Tibial nerve (tissue), 4 donors: ENCODE results near the gene SDK2. TPM values are rescaled to one million over a fixed set of nuclear protein-coding genes. Genes with fewer than 3 reads are reported as not detected.

Experiments used
- DNase-seq, 2 donors: peaks; one replicate each; pipeline ENCODE4 v3.0.0-alpha.2; 2019; ENCODE audit warnings: low spot score in 2 of 2
- H3K27ac ChIP-seq, 4 donors: fragments of 200-600 bp; sonication (generic) in 3 of 4; one replicate each; pipeline ENCODE4 v1.5.1; 2017 to 2019; ENCODE audit warnings: mild to moderate bottlenecking in 1 of 4
- H3K27me3 ChIP-seq, 2 donors: fragments of 200-600 bp; sonication (generic) in 1 of 2; one replicate each; pipeline versions ENCODE4 v1.5.1 to v1.6.0; 2017 to 2019
- H3K36me3 ChIP-seq, 3 donors: fragments of 200-600 bp; sonication (generic); one replicate each; pipeline ENCODE4 v1.5.1; 2018 to 2019
- H3K4me1 ChIP-seq, 4 donors: fragments of 200-600 bp; sonication (generic) in 3 of 4; one replicate each; pipeline ENCODE4 v1.5.1; 2017 to 2019
- H3K4me3 ChIP-seq, 4 donors: fragments of 200-600 bp; sonication (generic) in 3 of 4; one replicate each; pipeline ENCODE4 v1.5.1; 2017 to 2019; ENCODE audit warnings: mild to moderate bottlenecking in 1 of 4, moderate library complexity in 1 of 4
- H3K9me3 ChIP-seq, 4 donors: fragments of 200-600 bp; sonication (generic) in 3 of 4; one replicate each; pipeline ENCODE4 v1.5.1; 2017 to 2019
- EP300 ChIP-seq, 2 donors: sonication (generic); formaldehyde crosslinking; IDR thresholded peaks; one replicate each; pipeline ENCODE4 v1.6.1; 2017; ENCODE audit warnings: antibody characterized with exemption in 2 of 2, mild to moderate bottlenecking in 1 of 2
- POLR2A ChIP-seq, 2 donors: fragments of 450-650 bp; IDR thresholded peaks; one replicate each; pipeline ENCODE4 v1.6.1; 2017; ENCODE audit warnings: antibody characterized with exemption in 2 of 2, mild to moderate bottlenecking in 2 of 2, moderate library complexity in 2 of 2
- WGBS, 2 donors: methylation state at CpG; one replicate each; pipeline ENCODE4 v1.1.5; 2018; 5-methylcytosine and 5-hydroxymethylcytosine counted together
- total RNA-seq, 4 donors: library from RNA; depleted of rRNA; stranded (reverse); fragments of >200 nt; gene quantifications; one replicate each; pipeline ENCODE4 v1.1.0, GENCODE V29; 2016
- TF ChIP-seq, protein P1 (sequence below), 5 experiments: fragments of 200-600 bp in 3 of 5; fragments of 450-650 bp in 2 of 5; sonication (generic) in 3 of 5; IDR thresholded peaks; one replicate each; pipeline ENCODE4 v1.5.1; 2016 to 2019; ENCODE audit warnings: antibody characterized with exemption in 5 of 5, mild to moderate bottlenecking in 3 of 5, moderate library complexity in 2 of 5

The SDK2 gene
- total RNA-seq, 4 donors from 2014 or later: 3.1 to 6.3 (median 4.6) TPM

DNA sequence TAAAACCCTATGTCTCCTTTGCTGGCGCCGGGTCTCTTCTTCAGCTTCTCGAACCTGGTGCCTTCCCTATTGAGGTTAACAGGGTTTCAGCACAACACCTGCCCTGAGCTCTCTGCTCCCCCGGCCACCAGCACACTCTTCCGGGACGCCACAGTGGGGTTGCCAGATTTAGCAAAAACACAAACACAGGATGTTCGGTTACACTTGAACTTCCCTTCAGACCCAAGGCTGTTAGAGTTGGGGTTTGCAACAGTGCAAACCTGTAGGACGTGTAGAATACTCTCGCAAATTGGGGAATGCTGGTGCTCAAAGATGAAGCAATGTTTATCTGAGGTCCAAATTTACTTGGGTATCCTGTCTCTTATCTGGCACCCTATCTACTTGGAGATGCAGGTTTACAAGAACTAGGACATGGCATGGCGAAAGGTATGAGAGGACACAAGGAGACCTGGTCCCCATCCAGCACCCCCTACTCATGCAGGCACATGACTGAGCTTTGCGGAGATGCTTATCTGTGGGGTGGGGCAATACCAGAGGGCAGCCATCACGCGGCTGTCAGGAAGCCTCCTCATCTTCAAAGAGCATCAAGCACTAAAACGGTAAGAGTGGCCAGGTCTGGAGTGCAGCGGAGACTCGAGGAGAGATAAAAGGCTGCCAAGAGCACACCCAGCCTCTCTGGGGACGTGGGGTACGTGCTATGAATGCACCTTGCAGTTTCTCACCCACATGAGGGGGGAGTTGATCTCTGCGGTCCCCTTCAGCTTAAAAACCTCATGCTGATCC, 52.8 kb downstream of the SDK2 start:
- H3K4me3 ChIP-seq: peak overlapping the region in 1 of 4 donors; percentile 12
- DNase-seq: no peak
- WGBS, 2 donors: 70 to 73% methylated on average over 19 of the region's 19 CpGs
- H3K27me3 ChIP-seq: no peaks in the 10 kb centered on the region
- peaks cover 0 to 25% (median 9%) of the 10 kb centered on the region in 4 donors for H3K4me1 ChIP-seq
- no peaks in the 10 kb centered on the region for H3K9me3 ChIP-seq
- H3K36me3 ChIP-seq: no peaks in the 10 kb centered on the region
- no peak overlapping the region for H3K27ac ChIP-seq
- TF ChIP-seq, protein P1, sequence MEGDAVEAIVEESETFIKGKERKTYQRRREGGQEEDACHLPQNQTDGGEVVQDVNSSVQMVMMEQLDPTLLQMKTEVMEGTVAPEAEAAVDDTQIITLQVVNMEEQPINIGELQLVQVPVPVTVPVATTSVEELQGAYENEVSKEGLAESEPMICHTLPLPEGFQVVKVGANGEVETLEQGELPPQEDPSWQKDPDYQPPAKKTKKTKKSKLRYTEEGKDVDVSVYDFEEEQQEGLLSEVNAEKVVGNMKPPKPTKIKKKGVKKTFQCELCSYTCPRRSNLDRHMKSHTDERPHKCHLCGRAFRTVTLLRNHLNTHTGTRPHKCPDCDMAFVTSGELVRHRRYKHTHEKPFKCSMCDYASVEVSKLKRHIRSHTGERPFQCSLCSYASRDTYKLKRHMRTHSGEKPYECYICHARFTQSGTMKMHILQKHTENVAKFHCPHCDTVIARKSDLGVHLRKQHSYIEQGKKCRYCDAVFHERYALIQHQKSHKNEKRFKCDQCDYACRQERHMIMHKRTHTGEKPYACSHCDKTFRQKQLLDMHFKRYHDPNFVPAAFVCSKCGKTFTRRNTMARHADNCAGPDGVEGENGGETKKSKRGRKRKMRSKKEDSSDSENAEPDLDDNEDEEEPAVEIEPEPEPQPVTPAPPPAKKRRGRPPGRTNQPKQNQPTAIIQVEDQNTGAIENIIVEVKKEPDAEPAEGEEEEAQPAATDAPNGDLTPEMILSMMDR (IDR thresholded peaks at IDR 0.05): no peak
- TF ChIP-seq EP300 (IDR thresholded peaks at IDR 0.05) (no peak), POLR2A (IDR thresholded peaks at IDR 0.05) (no peak)

DNA sequence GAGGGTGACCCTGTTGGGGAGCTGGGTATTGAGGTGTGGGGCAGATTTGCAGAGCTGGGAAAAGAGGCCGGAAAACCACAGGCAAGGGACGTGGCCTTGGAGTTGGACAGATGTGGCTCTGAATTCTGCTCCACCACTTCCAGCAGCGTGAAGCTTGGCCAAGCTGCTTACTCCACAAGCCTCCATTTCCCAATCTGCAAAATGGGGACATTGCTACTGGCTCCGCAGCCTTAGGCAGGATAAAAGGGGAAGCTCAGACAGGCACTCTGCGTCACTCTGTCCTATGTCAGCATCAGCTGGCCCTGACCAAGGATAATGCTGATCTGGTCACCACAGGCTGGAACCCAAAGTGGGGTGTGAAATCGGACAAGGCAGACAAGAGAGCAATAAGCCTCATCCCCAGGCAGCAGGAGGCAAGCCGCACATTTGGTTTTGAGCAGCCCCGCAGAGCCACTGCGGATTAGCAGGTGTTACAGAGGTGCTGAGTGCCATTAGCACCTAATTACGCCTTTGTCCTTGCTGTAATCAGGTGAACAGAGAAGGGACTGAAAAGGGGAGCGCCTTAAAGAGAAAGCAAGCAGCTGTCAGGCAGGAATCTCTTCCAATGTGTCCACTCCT, 54.8 kb downstream of the SDK2 start:
- TF ChIP-seq EP300 (IDR thresholded peaks at IDR 0.05): no peak
- TF ChIP-seq POLR2A (IDR thresholded peaks at IDR 0.05): no peak
- TF ChIP-seq, protein P1 (IDR thresholded peaks at IDR 0.05): no peak
- H3K9me3 ChIP-seq: no peaks in the 10 kb centered on the region
- no peak overlapping the region for H3K27ac ChIP-seq
- no peaks in the 10 kb centered on the region for H3K27me3 ChIP-seq
- 83 to 87% methylated on average over 11 of the region's 11 CpGs for WGBS, 2 donors
- H3K36me3 ChIP-seq: no peaks in the 10 kb centered on the region
- no peak overlapping the region for H3K4me3 ChIP-seq
- H3K4me1 ChIP-seq: peaks cover 0 to 18% (median 6%) of the 10 kb centered on the region in 4 donors
- no peak for DNase-seq

GRCh38 chr17:73588891-73589290, 55.4 kb downstream of the SDK2 start:
- Histone ChIP-seq H3K4me1 (peaks cover 0 to 18% (median 6%) of the 10 kb centered on the region in 4 donors), H3K36me3 (no peaks in the 10 kb centered on the region), H3K9me3 (no peaks in the 10 kb centered on the region), H3K4me3 (no peak overlapping the region), H3K27ac (no peak overlapping the region), H3K27me3 (no peaks in the 10 kb centered on the region)
- TF ChIP-seq EP300 (IDR thresholded peaks at IDR 0.05): no peak
- TF ChIP-seq, protein P1 (IDR thresholded peaks at IDR 0.05): no peak
- no peak for TF ChIP-seq POLR2A (IDR thresholded peaks at IDR 0.05)
- WGBS, 2 donors: 86% methylated on average over 7 of the region's 7 CpGs
- no peak for DNase-seq

DNA sequence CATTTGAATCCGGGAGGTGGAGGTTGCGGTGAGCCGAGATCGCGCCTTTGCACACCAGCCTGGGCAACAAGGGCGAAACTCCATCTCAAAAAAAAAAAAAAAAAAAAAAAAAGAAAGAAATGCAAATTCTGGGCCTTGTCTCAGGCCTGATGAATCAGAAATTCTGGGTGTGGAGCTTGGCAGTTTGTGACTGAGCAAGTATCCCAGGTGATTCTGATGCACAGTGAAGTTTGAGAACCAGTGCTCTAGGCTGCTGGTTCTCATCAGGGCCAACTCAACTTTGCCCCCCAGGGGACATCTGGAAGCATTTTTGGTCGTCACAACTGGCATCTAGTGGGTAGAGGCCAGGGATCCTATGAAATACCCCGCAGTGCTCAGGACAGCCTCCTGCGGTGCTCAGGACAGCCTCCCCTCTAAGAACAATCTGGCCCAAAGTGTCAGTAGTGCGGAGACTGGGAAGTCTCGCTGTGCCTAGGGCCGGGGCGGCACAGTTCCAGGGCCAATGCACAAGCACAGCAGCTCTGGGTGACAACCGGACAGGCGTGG, 55.9 kb downstream of the SDK2 start:
- 89 to 94% methylated on average over 11 to 14 of the region's 15 CpGs for WGBS, 2 donors
- no peak for DNase-seq
- no peaks in the 10 kb centered on the region for H3K27me3 ChIP-seq
- H3K4me3 ChIP-seq: no peak overlapping the region
- H3K27ac ChIP-seq: no peak overlapping the region
- TF ChIP-seq POLR2A (IDR thresholded peaks at IDR 0.05) (no peak), EP300 (IDR thresholded peaks at IDR 0.05) (no peak)
- TF ChIP-seq, protein P1 (IDR thresholded peaks at IDR 0.05): no peak
- H3K9me3 ChIP-seq: no peaks in the 10 kb centered on the region
- peaks cover 0 to 16% (median 6%) of the 10 kb centered on the region in 4 donors for H3K4me1 ChIP-seq
- H3K36me3 ChIP-seq: no peaks in the 10 kb centered on the region
